Sigmoid colon (tissue), 7 donors: ENCODE data around the gene CACNA1C. TPM values are rescaled to one million over a fixed set of nuclear protein-coding genes. Genes with fewer than 3 reads are reported as not detected.

Experiments used
- DNase-seq: peaks from one replicate; pipeline ENCODE4 v3.0.0-alpha.2; 2019
- H3K27ac ChIP-seq, 4 donors: fragments of 200-600 bp; sonication (generic); one replicate each; pipeline ENCODE4 v1.5.1; 2016 to 2019; ENCODE audit warnings: mild to moderate bottlenecking in 1 of 4
- H3K27me3 ChIP-seq, 3 donors: fragments of 200-600 bp; sonication (generic); one replicate each; pipeline ENCODE4 v1.5.1; 2019; ENCODE audit warnings: mild to moderate bottlenecking in 1 of 3
- H3K36me3 ChIP-seq, 4 donors: fragments of 200-600 bp; sonication (generic); one replicate each; pipeline ENCODE4 v1.5.1; 2016 to 2019
- H3K4me1 ChIP-seq, 4 donors: fragments of 200-600 bp; sonication (generic); one replicate each; pipeline ENCODE4 v1.5.1; 2017 to 2019
- H3K4me3 ChIP-seq, 4 donors: fragments of 200-600 bp; sonication (generic); one replicate each; pipeline ENCODE4 v1.5.1; 2017 to 2019; ENCODE audit warnings: mild to moderate bottlenecking in 2 of 4, moderate library complexity in 1 of 4
- H3K9me3 ChIP-seq, 4 donors: fragments of 200-600 bp in 3 of 4; sonication (generic) in 3 of 4; one replicate each; pipeline versions ENCODE4 v1.5.1 to v1.6.1; 2013 to 2019
- EP300 ChIP-seq, 4 donors: sonication (generic); formaldehyde crosslinking; IDR thresholded peaks; one replicate each; pipeline ENCODE4 v1.6.1; 2017; ENCODE audit warnings: antibody characterized with exemption in 4 of 4
- POLR2A ChIP-seq, 2 donors: fragments of 450-650 bp; IDR thresholded peaks; one replicate each; pipeline ENCODE4 v1.6.1; 2016; ENCODE audit warnings: antibody characterized with exemption in 2 of 2, mild to moderate bottlenecking in 2 of 2, moderate library complexity in 2 of 2
- POLR2AphosphoS5 ChIP-seq, 4 donors: sonication (generic); formaldehyde crosslinking; IDR thresholded peaks; one replicate each; pipeline ENCODE4 v1.6.1; 2017; ENCODE audit warnings: antibody characterized with exemption in 4 of 4
- WGBS, 2 donors: extraction: QIAGEN DNeasy Blood & Tissue Kit; methylation state at CpG; one replicate each; pipeline ENCODE4 v1.1.7; 2013; 5-methylcytosine and 5-hydroxymethylcytosine counted together
- intact Hi-C: fragments of 100-400 bp; cut with DNase I; formaldehyde crosslinking; loops from one replicate; pipeline ENCODE4 v1.15.1; 2023
- polyA plus RNA-seq, 3 donors: library from polyadenylated mRNA; stranded (reverse); fragments of 200-250 nt; gene quantifications; one replicate each; pipeline ENCODE4 v1.2.3, GENCODE V29; 2013
- total RNA-seq, 4 donors: library from RNA; depleted of rRNA; stranded (reverse); fragments of >200 nt; gene quantifications; one replicate each; pipeline ENCODE4 v1.1.0, GENCODE V29; 2016
- TF ChIP-seq, protein P1 (sequence below), 4 experiments: fragments of 450-650 bp in 3 of 4; fragments of 200-600 bp in 1 of 4; IDR thresholded peaks; one replicate each; pipeline ENCODE4 v1.5.1; 2016 to 2019; ENCODE audit warnings: antibody characterized with exemption in 4 of 4, mild to moderate bottlenecking in 3 of 4, moderate library complexity in 2 of 4
- donor health status: healthy with polysubstance abuse.
- donor health status: Bipolar disorder and iron deficiency.
- donor health status: healthy.

CACNA1C gene
- total and polyA plus RNA-seq, 7 donors, result 0.46 to 213 (median 62.0) TPM

DNA sequence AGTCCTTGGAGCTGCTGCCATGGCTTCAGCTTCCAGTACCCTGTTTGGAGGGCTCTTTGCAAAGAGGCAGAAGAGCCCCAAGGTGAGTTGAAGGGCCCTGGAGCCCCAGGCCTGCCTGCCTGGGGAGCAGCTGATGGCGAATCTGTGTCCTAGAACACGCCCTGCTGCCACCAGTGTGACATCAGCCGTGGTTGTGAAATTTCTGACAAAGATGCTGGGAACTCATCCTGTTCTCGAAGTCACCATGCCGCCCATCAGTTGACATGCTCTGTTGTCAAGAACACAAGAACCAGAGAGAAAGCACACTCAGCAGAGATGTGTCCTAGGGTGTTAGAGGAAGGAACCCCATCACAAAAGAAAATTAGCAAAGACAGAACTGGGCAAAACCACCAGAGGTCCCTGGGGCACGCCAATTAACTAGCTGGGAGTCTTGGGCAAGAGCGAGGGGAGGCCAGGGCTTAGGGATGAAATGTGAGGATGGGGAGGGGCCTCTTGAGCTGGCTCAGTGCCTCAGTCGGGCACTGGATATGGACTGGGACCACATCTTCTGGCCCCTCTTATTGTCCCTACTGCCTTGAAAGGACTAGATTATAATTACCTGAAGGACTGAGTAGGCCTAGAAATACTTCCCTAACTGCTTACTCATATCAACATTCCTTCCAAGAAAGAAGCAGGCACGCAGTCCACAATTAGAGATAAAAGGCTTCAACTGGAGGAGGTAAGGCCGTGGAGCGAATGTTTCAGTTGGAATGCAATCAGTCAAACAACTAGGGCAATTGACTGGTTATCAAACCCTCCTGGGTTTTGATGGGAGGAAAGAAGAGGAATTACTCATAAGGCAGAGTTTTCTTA, 163.1 kb downstream of the CACNA1C start:
- TF ChIP-seq POLR2AphosphoS5 (IDR thresholded peaks at IDR 0.05), result no peak
- no peak for TF ChIP-seq EP300 (IDR thresholded peaks at IDR 0.05)
- TF ChIP-seq POLR2A (IDR thresholded peaks at IDR 0.05), result no peak
- TF ChIP-seq, protein P1, sequence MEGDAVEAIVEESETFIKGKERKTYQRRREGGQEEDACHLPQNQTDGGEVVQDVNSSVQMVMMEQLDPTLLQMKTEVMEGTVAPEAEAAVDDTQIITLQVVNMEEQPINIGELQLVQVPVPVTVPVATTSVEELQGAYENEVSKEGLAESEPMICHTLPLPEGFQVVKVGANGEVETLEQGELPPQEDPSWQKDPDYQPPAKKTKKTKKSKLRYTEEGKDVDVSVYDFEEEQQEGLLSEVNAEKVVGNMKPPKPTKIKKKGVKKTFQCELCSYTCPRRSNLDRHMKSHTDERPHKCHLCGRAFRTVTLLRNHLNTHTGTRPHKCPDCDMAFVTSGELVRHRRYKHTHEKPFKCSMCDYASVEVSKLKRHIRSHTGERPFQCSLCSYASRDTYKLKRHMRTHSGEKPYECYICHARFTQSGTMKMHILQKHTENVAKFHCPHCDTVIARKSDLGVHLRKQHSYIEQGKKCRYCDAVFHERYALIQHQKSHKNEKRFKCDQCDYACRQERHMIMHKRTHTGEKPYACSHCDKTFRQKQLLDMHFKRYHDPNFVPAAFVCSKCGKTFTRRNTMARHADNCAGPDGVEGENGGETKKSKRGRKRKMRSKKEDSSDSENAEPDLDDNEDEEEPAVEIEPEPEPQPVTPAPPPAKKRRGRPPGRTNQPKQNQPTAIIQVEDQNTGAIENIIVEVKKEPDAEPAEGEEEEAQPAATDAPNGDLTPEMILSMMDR (IDR thresholded peaks at IDR 0.05), result no peak
- no peaks in the 10 kb centered on the region for H3K9me3 ChIP-seq
- peak overlapping the region in 3 of 4 donors; percentile 7 to 92 (median 82) for H3K27ac ChIP-seq
- intact Hi-C loops, result no loop called here
- DNase-seq, result no peak
- H3K4me1 ChIP-seq, result peaks cover 0 to 73% (median 51%) of the 10 kb centered on the region in 4 donors
- peaks cover 0 to 4% (median 0%) of the 10 kb centered on the region in 4 donors for H3K36me3 ChIP-seq
- WGBS, 2 donors, result 92% methylated on average over 11 of the region's 11 CpGs
- no peaks in the 10 kb centered on the region for H3K27me3 ChIP-seq
- H3K4me3 ChIP-seq, result no peak overlapping the region

DNA sequence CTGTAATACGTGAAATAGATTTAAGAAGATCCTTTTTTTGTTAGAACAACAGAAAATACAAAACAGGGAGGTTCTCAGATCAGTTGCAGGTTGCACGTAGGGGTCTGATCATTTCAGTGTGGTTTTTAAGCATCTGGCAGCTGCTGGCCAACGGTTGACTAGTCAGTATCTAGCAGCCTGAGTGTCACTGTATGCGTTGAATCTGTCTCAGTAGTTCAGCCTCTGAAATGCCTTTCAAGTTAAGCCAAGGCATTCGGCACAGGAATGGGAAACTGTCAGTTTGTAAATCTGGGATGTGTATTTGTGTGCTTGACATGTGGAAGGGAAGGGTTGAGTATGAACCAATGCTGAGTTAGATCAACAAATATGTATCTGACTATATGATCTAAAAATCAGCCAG, 165.9 kb downstream of the CACNA1C start:
- H3K4me1 ChIP-seq, result peaks cover 0 to 56% (median 33%) of the 10 kb centered on the region in 4 donors
- TF ChIP-seq, protein P1 (IDR thresholded peaks at IDR 0.05), result no peak
- TF ChIP-seq POLR2A (IDR thresholded peaks at IDR 0.05), result no peak
- TF ChIP-seq EP300 (IDR thresholded peaks at IDR 0.05), result no peak
- no peak for TF ChIP-seq POLR2AphosphoS5 (IDR thresholded peaks at IDR 0.05)
- H3K27me3 ChIP-seq, result no peaks in the 10 kb centered on the region
- peaks cover 0 to 4% (median 0%) of the 10 kb centered on the region in 4 donors for H3K36me3 ChIP-seq
- no peak for DNase-seq
- 84 to 86% methylated on average over 5 of the region's 5 CpGs for WGBS, 2 donors
- H3K4me3 ChIP-seq, result no peak overlapping the region
- peak overlapping the region in 2 of 4 donors; percentile 3 to 32 for H3K27ac ChIP-seq
- no peaks in the 10 kb centered on the region for H3K9me3 ChIP-seq
- intact Hi-C loops, result no loop called here

DNA sequence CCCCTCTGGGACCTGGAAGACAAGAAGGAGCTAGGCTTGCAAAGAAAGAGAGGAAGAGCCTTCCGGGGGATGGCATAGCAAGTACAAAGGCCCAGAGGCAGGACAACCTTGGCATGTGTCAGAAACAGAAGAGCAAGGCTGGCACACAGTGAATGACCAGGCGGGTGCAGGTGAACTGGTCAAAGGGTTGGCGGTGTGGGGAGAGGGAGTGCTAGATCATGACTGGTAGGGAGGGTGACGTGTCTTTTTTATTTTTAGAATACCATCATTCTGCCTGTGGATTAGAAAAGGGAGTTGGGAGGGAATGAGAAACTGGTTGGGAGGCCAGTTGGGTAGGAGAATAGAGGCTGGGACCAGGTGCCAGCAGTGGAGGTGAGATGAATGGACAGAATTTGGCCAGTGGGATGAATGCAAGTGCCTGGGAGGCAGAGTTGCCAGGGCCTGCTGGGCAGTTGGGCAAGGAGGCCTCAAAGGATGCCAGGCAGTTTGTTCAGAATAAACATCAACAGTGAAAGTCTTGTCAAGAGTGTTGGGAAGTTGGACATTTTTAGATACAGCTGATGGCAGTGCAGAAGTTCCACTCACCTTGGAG, 168.3 kb downstream of the CACNA1C start:
- Histone ChIP-seq H3K4me3 (no peak overlapping the region), H3K27me3 (no peaks in the 10 kb centered on the region), H3K9me3 (no peaks in the 10 kb centered on the region), H3K27ac (peak overlapping the region in 2 of 4 donors; percentile 32 to 57), H3K4me1 (peaks cover 0 to 43% (median 12%) of the 10 kb centered on the region in 4 donors), H3K36me3 (no peaks in the 10 kb centered on the region)
- no peak for DNase-seq
- 92 to 96% methylated on average over 4 of the region's 4 CpGs for WGBS, 2 donors
- TF ChIP-seq EP300 (IDR thresholded peaks at IDR 0.05), result no peak
- no peak for TF ChIP-seq POLR2AphosphoS5 (IDR thresholded peaks at IDR 0.05)
- no peak for TF ChIP-seq POLR2A (IDR thresholded peaks at IDR 0.05)
- TF ChIP-seq, protein P1 (IDR thresholded peaks at IDR 0.05), result no peak
- intact Hi-C loops, result no loop called here

DNA sequence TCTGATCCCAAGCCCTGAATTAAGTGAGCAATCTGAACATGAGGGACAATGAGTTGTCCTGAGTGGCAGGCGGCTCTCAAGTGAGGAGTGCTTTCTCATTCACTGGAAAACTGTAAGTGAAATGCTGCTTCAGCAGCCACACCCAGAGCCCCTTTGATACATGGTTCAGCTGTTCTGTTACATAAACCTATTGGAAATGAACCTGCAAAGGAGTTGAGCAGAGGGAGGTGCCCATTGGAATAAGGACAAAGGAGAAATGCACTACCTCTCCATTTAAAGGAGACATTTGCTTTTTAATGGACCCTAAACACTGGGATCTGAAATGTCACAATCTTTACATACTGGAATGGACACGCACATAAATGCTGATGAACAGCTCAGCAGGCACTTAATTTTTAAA, 169.9 kb downstream of the CACNA1C start:
- H3K27ac ChIP-seq, result no peak overlapping the region
- WGBS, 2 donors, result 93 to 97% methylated on average over 2 of the region's 2 CpGs
- no peak overlapping the region for H3K4me3 ChIP-seq
- TF ChIP-seq, protein P1 (IDR thresholded peaks at IDR 0.05), result no peak
- TF ChIP-seq EP300 (IDR thresholded peaks at IDR 0.05) (no peak), POLR2AphosphoS5 (IDR thresholded peaks at IDR 0.05) (no peak), POLR2A (IDR thresholded peaks at IDR 0.05) (no peak)
- H3K4me1 ChIP-seq, result peaks cover 0 to 48% (median 21%) of the 10 kb centered on the region in 4 donors
- H3K27me3 ChIP-seq, result no peaks in the 10 kb centered on the region
- H3K9me3 ChIP-seq, result no peaks in the 10 kb centered on the region
- no peak for DNase-seq
- intact Hi-C loops, result no loop called here
- H3K36me3 ChIP-seq, result no peaks in the 10 kb centered on the region
